C1 segment of cervical spinal cord (tissue), 14 donors: Measurements from ENCODE around the gene E4F1.
"Not testable (repeated sequence)": the region's sequence is repeated elsewhere in the genome, so short reads cannot be mapped to it uniquely, and the experiment has no call there.

Source experiments
- DNase-seq, 14 donors: peaks; one replicate each; lab custom pipeline; 2025; lab: John Stamatoyannopoulos, UW

Gene E4F1

GRCh38 chr16:2244926-2245795 lies 21.8 kb downstream of the E4F1 start:
- no peak for DNase-seq

GRCh38 chr16:2246301-2246885 lies 23.0 kb downstream of the E4F1 start:
- DNase-seq = no peak

- peak in 1 of 14 donors; percentile 37 for DNase-seq
These were observed 27.4 kb downstream of the E4F1 start for GRCh38 chr16:2250652-2251295.

- peak; percentile 26 to 95 (median 89) for DNase-seq
These were observed 28.1 kb downstream of the E4F1 start, which contains the start of gene ECI1 for GRCh38 chr16:2251296-2252111. TSS of gene ECI1 (minus strand) at chr16:2251587. CDS start at chr16:2251566, 21 bp downstream.

GRCh38 chr16:2252806-2253148 lies 29.4 kb downstream of the E4F1 start:
- no peak for DNase-seq

- no peak for DNase-seq
These were observed 29.9 kb downstream of the E4F1 start for GRCh38 chr16:2253293-2253692.

- no peak for DNase-seq
These were observed 33.2 kb downstream of the E4F1 start for GRCh38 chr16:2256531-2257140.

- no peak for DNase-seq
These were observed 34.3 kb downstream of the E4F1 start for GRCh38 chr16:2257726-2258125.

GRCh38 chr16:2258530-2258929 lies 35.1 kb downstream of the E4F1 start:
- not testable (repeated sequence) for DNase-seq

GRCh38 chr16:2260250-2260649 lies 36.9 kb downstream of the E4F1 start:
- DNase-seq = no peak

GRCh38 chr16:2263026-2263425 lies 39.6 kb downstream of the E4F1 start:
- DNase-seq = not testable (repeated sequence)

- not testable (repeated sequence) for DNase-seq
These were observed 43.5 kb downstream of the E4F1 start for GRCh38 chr16:2266887-2267286.

GRCh38 chr16:2267505-2267912 lies 44.1 kb downstream of the E4F1 start:
- peak in 2 of 14 donors; percentile 80 to 95 for DNase-seq

- DNase-seq = peak; percentile 89 to 97 (median 94)
These were observed 44.7 kb downstream of the E4F1 start, which contains the start of gene RNPS1 for GRCh38 chr16:2267913-2268666. TSS of gene RNPS1 (minus strand) at chr16:2268126. CDS start at chr16:2264643, 3,483 bp downstream.

GRCh38 chr16:2270070-2270462 lies 46.7 kb downstream of the E4F1 start:
- DNase-seq = no peak

GRCh38 chr16:2270588-2271470 lies 47.4 kb downstream of the E4F1 start:
- no peak for DNase-seq

GRCh38 chr16:2271848-2272461 lies 48.6 kb downstream of the E4F1 start:
- DNase-seq = no peak

- DNase-seq = peak in 1 of 14 donors; percentile 36
These were observed 50.1 kb downstream of the E4F1 start for GRCh38 chr16:2273484-2273883.

- DNase-seq = no peak
These were observed 50.5 kb downstream of the E4F1 start for GRCh38 chr16:2273931-2274330.
